Effector memory CD8-positive, alpha-beta T cell (primary cell): ENCODE measurements around the gene HIVEP2.

Source experiments
- ATAC-seq: fragments of 150-1000 bp; cut with Tn5 transposase; replicated peaks from 2 replicates; pipeline ENCODE4 v1.10.0; 2021; ENCODE audit warnings: mild to moderate bottlenecking, moderate library complexity
- DNase-seq, 3 experiments: peaks; one replicate each; pipeline ENCODE4 v3.0.0; 2021
- H3K27ac Mint-ChIP-seq, 2 donors: one replicate each; pipeline ENCODE4 v1.8.0; 2022; ENCODE audit warnings: mild to moderate bottlenecking in 2 of 2, mixed read lengths in 2 of 2, moderate library complexity in 2 of 2
- H3K27me3 Mint-ChIP-seq, 2 donors: one replicate each; pipeline ENCODE4 v1.8.0; 2022; ENCODE audit warnings: mixed read lengths in 2 of 2
- H3K36me3 Mint-ChIP-seq: one replicate; pipeline ENCODE4 v1.8.0; 2022; ENCODE audit warnings: mild to moderate bottlenecking, moderate library complexity, mixed read lengths; ENCODE audit not compliant: insufficient read depth
- H3K4me1 Mint-ChIP-seq, 2 donors: one replicate each; pipeline ENCODE4 v1.8.0; 2022; ENCODE audit warnings: low read depth in 2 of 2, mixed read lengths in 2 of 2
- H3K4me3 Mint-ChIP-seq, 2 donors: one replicate each; pipeline ENCODE4 v1.8.0; 2022; ENCODE audit warnings: mild to moderate bottlenecking in 2 of 2, mixed read lengths in 2 of 2, moderate library complexity in 2 of 2
- H3K9me3 Mint-ChIP-seq, 2 donors: one replicate each; pipeline ENCODE4 v1.8.0; 2022; ENCODE audit warnings: mixed read lengths in 2 of 2

HIVEP2 gene

GRCh38 chr6:142871910-142872331 lies 73.1 kb downstream of the HIVEP2 start:
- peak overlapping the region; percentile 51 to 94 for H3K27ac Mint-ChIP-seq
- H3K27me3 Mint-ChIP-seq = no peaks in the 10 kb centered on the region
- no peaks in the 10 kb centered on the region for H3K9me3 Mint-ChIP-seq
- H3K4me1 Mint-ChIP-seq = peaks cover 46 to 79% of the 10 kb centered on the region in 2 donors
- peak; percentile 97 for ATAC-seq
- H3K36me3 Mint-ChIP-seq = peaks cover 5% of the 10 kb centered on the region
- peak; percentile 40 to 45 (median 43) for DNase-seq
- H3K4me3 Mint-ChIP-seq = peak overlapping the region; percentile 36 to 50

DNA sequence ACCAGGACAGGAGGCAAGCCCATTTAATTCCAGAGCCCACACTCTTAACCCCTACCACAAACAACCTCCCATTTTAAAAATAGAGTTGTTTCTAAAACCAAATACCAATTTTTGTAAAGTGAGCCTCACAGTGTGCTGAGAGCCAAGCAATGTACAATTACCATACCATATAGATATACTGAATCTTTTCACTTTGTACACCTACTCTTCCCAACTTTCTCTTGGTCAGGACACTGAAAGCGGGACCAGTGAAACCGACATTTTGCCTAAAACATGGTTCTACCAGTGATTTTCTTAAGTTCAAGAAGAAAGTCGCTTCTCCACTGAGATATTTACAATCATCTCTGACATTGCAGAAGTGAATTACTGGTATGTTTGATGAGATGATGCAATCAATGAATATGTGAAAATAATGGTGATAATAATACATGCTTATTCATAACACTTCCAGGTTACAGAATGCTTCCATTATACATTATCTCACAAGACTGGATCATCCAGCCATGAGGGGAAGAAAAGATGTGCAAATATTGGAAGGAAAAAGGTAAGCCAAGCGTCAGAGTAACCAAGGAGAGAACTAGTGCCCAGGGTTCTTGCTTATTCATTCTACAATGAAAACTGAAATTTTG lies 74.1 kb downstream of the HIVEP2 start:
- peak overlapping the region in 1 of 2 donors; percentile 84 for H3K27ac Mint-ChIP-seq
- ATAC-seq (no peak), DNase-seq (no peak)
- peaks cover 5% of the 10 kb centered on the region for H3K36me3 Mint-ChIP-seq
- H3K4me3 Mint-ChIP-seq = peak overlapping the region in 1 of 2 donors; percentile 31
- H3K4me1 Mint-ChIP-seq = peaks cover 42 to 82% of the 10 kb centered on the region in 2 donors
- no peaks in the 10 kb centered on the region for H3K27me3 Mint-ChIP-seq
- H3K9me3 Mint-ChIP-seq = no peaks in the 10 kb centered on the region

GRCh38 chr6:142868917-142869316 lies 76.1 kb downstream of the HIVEP2 start:
- H3K27ac Mint-ChIP-seq = peak overlapping the region in 1 of 2 donors; percentile 19
- no peaks in the 10 kb centered on the region for H3K27me3 Mint-ChIP-seq
- ATAC-seq = no peak
- H3K4me1 Mint-ChIP-seq = peaks cover 37 to 77% of the 10 kb centered on the region in 2 donors
- DNase-seq = no peak
- H3K36me3 Mint-ChIP-seq = peaks cover 5% of the 10 kb centered on the region
- no peaks in the 10 kb centered on the region for H3K9me3 Mint-ChIP-seq
- no peak overlapping the region for H3K4me3 Mint-ChIP-seq

- ATAC-seq (no peak), DNase-seq (no peak)
- Mint-ChIP-seq H3K27me3 (no peaks in the 10 kb centered on the region), H3K27ac (peak overlapping the region in 1 of 2 donors; percentile 44), H3K36me3 (peaks cover 5% of the 10 kb centered on the region), H3K4me1 (peaks cover 40 to 76% of the 10 kb centered on the region in 2 donors), H3K9me3 (no peaks in the 10 kb centered on the region), H3K4me3 (peak overlapping the region in 1 of 2 donors; percentile 38)
Measured at GRCh38 chr6:142867988-142868812, 76.8 kb downstream of the HIVEP2 start.

- Mint-ChIP-seq H3K27ac (peak overlapping the region in 1 of 2 donors; percentile 44), H3K9me3 (no peaks in the 10 kb centered on the region), H3K36me3 (peaks cover 5% of the 10 kb centered on the region), H3K4me1 (peaks cover 31 to 68% of the 10 kb centered on the region in 2 donors), H3K27me3 (no peaks in the 10 kb centered on the region), H3K4me3 (peak overlapping the region in 1 of 2 donors; percentile 38)
- DNase-seq (no peak), ATAC-seq (no peak)
Measured at GRCh38 chr6:142867355-142867801, 77.6 kb downstream of the HIVEP2 start.

DNA sequence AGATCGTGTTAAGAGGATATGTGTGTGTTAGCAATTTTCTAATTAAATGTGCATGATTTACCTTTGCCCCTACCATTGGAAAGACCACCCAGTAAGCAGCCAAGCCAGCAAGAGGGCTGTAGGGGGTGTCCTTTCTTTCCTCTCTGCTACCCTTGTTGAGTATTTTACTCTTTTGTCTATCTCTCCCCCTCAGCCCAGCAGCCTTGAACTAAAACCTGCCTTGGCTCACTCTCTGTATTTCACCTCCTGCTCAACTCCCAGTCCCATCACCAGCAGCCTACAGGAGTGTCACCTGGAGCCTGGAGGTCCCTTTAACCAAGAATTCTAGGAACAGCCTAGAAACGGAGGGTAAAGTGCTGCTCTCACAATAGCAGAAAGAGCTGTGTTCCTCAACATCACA lies 81.0 kb downstream of the HIVEP2 start:
- DNase-seq = no peak
- no peak overlapping the region for H3K4me3 Mint-ChIP-seq
- no peaks in the 10 kb centered on the region for H3K27me3 Mint-ChIP-seq
- no peak for ATAC-seq
- peaks cover 22 to 50% of the 10 kb centered on the region in 2 donors for H3K4me1 Mint-ChIP-seq
- no peaks in the 10 kb centered on the region for H3K9me3 Mint-ChIP-seq
- H3K36me3 Mint-ChIP-seq = no peaks in the 10 kb centered on the region
- no peak overlapping the region for H3K27ac Mint-ChIP-seq

DNA sequence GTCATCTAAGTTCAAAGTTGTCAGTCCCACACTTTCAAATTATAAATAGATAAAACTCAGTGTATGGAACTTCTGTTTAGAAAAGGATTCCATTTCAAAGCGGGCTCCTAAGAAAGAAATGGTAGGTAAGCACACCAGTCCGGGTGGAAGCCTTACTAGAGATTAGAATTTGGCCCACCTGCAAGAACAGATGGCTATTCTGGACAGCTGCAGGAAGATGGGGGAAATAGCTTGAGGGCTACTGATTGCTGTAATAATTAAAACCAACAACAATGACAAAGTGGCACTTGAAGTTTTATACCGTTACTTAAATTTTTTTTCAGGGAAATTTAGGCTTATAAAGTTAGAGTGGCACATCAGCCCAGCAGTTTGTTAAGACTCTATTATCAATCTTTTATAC lies 83.3 kb downstream of the HIVEP2 start:
- H3K36me3 Mint-ChIP-seq = peaks cover 11% of the 10 kb centered on the region
- no peak overlapping the region for H3K4me3 Mint-ChIP-seq
- DNase-seq (no peak), ATAC-seq (no peak)
- H3K9me3 Mint-ChIP-seq = no peaks in the 10 kb centered on the region
- peak overlapping the region in 1 of 2 donors; percentile 23 for H3K27ac Mint-ChIP-seq
- H3K27me3 Mint-ChIP-seq = no peaks in the 10 kb centered on the region
- H3K4me1 Mint-ChIP-seq = peaks cover 39 to 51% of the 10 kb centered on the region in 2 donors

DNA sequence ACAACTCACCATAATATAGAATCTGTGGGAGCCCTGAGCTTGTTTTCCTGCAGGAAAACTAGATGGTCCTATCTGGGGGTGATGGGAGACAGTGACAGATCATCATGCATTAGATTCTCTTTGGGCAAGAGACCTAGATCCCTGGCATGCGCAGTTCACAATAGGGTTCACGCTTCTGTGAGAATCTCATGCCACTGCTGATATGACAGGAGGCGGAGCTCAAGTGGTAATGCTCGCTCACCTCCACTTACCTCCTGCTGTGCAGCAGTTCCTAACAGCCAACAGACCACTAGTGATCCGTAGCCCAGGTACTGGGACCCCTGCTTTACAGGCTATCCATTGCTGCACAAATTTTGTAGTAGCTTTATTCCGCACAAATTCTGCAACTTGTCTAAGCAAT lies 84.5 kb downstream of the HIVEP2 start:
- H3K27me3 Mint-ChIP-seq = no peaks in the 10 kb centered on the region
- H3K36me3 Mint-ChIP-seq = peaks cover 12% of the 10 kb centered on the region
- H3K9me3 Mint-ChIP-seq = no peaks in the 10 kb centered on the region
- DNase-seq = no peak
- no peak overlapping the region for H3K4me3 Mint-ChIP-seq
- ATAC-seq = no peak
- peak overlapping the region in 1 of 2 donors; percentile 61 for H3K27ac Mint-ChIP-seq
- peaks cover 48 to 52% of the 10 kb centered on the region in 2 donors for H3K4me1 Mint-ChIP-seq

DNA sequence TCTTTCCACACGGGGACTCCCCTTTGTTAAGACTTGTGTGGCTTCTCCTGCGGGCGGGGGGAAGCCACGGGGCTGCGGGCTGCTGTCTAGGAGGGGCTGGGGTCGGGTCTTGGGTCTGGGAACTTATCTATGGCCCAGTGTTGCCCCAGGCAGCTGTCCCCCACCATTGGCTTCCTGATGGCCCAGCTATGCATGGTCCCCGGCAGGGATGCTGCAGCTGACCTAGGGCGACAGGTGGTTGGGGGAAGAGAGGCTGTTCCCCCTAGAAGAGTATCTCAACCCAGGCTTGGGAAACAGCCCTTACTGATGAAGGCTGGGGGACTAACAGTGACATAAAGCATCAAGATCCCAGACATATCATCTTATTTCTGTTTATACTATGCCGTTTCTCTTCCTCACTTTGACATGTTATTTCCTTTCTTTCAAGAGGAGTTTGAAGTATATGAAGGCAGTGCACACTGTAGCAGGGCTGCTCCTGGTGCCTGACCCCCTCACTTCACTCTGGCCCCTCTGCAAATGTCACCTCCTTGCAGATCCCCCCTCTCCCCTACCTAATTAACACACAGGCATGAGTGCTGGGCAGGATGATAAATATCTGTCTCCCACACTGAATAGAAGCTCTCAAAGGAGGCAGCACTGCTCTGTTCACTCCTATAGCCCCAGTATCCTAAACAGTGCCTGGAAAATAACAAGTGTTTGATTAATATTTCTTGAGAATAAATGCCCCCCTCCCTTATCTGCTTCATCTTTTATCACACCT lies 87.0 kb downstream of the HIVEP2 start:
- peaks cover 59 to 62% of the 10 kb centered on the region in 2 donors for H3K4me1 Mint-ChIP-seq
- H3K27ac Mint-ChIP-seq = peak overlapping the region; percentile 92 to 94
- peaks cover 12% of the 10 kb centered on the region for H3K36me3 Mint-ChIP-seq
- no peaks in the 10 kb centered on the region for H3K9me3 Mint-ChIP-seq
- no peaks in the 10 kb centered on the region for H3K27me3 Mint-ChIP-seq
- H3K4me3 Mint-ChIP-seq = peak overlapping the region; percentile 77 to 82
- DNase-seq = peak in 1 of 3 experiments; percentile 12
- ATAC-seq = peak; percentile 20

DNA sequence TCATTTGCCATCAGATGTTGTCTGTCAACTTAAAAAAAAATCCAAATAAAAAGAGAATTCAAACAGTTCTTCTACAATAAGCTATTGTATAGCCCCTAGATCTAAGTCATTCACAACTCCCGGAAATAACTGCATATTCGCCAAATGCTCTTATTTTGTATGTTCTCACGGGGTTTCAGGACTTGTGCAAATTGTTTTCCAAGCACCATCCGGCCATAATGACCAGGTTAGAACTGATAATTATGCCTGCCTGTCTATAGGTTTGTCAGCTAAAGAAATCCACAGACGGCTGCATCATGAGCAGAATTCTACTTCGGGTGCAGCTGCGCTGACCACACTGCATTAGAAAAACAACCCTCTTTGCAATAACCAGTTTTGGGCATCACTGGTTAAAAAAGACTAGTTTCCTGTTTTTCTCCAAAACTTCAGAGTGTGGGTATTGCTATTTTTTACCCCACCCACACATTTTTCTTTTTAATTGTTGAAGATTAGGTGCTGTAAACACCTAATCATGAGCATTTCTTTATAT lies 87.7 kb downstream of the HIVEP2 start:
- Mint-ChIP-seq H3K27ac (peak overlapping the region; percentile 92 to 94), H3K9me3 (no peaks in the 10 kb centered on the region), H3K4me1 (peaks cover 63 to 69% of the 10 kb centered on the region in 2 donors), H3K36me3 (peaks cover 12% of the 10 kb centered on the region), H3K27me3 (no peaks in the 10 kb centered on the region), H3K4me3 (peak overlapping the region; percentile 77 to 82)
- ATAC-seq (peak; percentile 39), DNase-seq (no peak)

- Mint-ChIP-seq H3K4me3 (peak overlapping the region; percentile 77 to 82), H3K9me3 (no peaks in the 10 kb centered on the region)
- peak; percentile 29 to 35 (median 34) for DNase-seq
Measured at GRCh38 chr6:142856624-142857232, 88.2 kb downstream of the HIVEP2 start.

GRCh38 chr6:142855893-142856623 lies 88.9 kb downstream of the HIVEP2 start:
- Mint-ChIP-seq H3K9me3 (no peaks in the 10 kb centered on the region), H3K4me3 (peak overlapping the region; percentile 77 to 82), H3K4me1 (peaks cover 71 to 79% of the 10 kb centered on the region in 2 donors), H3K27me3 (no peaks in the 10 kb centered on the region), H3K27ac (peak overlapping the region; percentile 92 to 94), H3K36me3 (peaks cover 12% of the 10 kb centered on the region)
- peak; percentile 11 for ATAC-seq
- no peak for DNase-seq

More at GRCh38 chr6:142856624-142857232, 88.2 kb downstream of the HIVEP2 start:
- Mint-ChIP-seq H3K27me3 (no peaks in the 10 kb centered on the region), H3K27ac (peak overlapping the region; percentile 92 to 94), H3K36me3 (peaks cover 12% of the 10 kb centered on the region), H3K4me1 (peaks cover 64 to 73% of the 10 kb centered on the region in 2 donors)
- ATAC-seq = peak; percentile 67
